ENCODE measurements around the gene SLC35F3. TPM values are rescaled to one million over a fixed set of nuclear protein-coding genes. Genes with fewer than 3 reads are reported as not detected.

SLC35F3 gene
- total RNA-seq, 1 donor from 2014 or later: 0.08 TPM

- DNase-seq (ENCODE audit: low spot score): no peak
- no peak for ATAC-seq
These were observed 311.7 kb downstream of the SLC35F3 start for GRCh38 chr1:234216116-234216703.

DNA sequence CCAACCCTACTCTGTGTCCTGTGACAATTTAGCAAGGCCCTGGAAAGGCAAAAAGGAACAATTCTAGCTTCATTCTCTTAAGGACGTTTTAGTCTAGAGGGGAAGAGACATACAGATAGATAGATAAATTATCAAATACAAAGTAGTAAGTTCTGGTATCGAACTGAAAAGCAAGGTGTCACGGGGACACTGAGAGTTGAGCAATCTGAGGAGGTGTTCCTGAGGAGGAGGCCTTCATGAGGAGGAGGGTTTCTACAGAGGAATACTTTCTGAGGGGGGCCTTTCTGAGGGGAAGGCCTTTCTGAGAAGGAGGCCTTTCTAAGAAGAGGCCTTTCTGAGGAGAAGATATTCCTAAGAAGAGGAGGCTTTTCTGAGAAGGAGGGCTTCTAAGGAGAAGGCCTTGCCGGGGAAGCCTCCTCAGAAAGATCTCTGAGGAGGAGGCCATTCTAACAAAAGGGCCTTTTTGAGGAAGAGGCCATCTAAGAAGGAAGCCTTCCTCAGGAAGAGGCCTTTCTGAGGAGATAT is 312.9 kb downstream of the SLC35F3 start:
- no peak for DNase-seq (ENCODE audit: low spot score)
- no peak for ATAC-seq

- ATAC-seq (no peak), DNase-seq (ENCODE audit: low spot score) (no peak)
These were observed 313.6 kb downstream of the SLC35F3 start for GRCh38 chr1:234218078-234218477.

- DNase-seq (ENCODE audit: low spot score): no peak
- no peak for ATAC-seq
These were observed 315.2 kb downstream of the SLC35F3 start for GRCh38 chr1:234219711-234220110.

DNA sequence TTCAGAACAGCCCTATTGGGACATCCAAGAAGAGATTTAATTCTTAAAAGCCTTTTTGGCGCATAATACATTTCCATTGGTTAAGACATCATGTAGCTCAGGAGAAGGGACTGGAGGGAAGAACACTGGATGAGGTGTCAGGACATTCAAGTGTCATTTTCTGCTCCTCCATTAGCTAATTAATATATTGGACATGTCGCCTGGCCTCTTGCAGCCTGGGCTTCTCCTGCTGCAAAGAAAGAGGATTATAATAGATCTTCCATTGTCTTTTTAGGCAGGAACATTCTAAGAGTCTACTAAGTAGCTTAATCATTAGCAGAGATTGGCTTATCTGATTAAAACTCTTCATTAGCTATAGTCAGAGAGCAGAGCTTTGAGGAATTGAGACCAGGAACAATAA is 317.1 kb downstream of the SLC35F3 start:
- DNase-seq (ENCODE audit: low spot score): no peak

GRCh38 chr1:234222561-234223280 is 318.2 kb downstream of the SLC35F3 start:
- ATAC-seq: no peak
- DNase-seq (ENCODE audit: low spot score): no peak

More for the DNA sequence above, 317.1 kb downstream of the SLC35F3 start:
- ATAC-seq: no peak

- DNase-seq (ENCODE audit: low spot score) (no peak), ATAC-seq (no peak)
These were observed 321.8 kb downstream of the SLC35F3 start for GRCh38 chr1:234226113-234226818.

- ATAC-seq (no peak), DNase-seq (ENCODE audit: low spot score) (no peak)
These were observed 322.3 kb downstream of the SLC35F3 start for GRCh38 chr1:234226819-234227165.

DNA sequence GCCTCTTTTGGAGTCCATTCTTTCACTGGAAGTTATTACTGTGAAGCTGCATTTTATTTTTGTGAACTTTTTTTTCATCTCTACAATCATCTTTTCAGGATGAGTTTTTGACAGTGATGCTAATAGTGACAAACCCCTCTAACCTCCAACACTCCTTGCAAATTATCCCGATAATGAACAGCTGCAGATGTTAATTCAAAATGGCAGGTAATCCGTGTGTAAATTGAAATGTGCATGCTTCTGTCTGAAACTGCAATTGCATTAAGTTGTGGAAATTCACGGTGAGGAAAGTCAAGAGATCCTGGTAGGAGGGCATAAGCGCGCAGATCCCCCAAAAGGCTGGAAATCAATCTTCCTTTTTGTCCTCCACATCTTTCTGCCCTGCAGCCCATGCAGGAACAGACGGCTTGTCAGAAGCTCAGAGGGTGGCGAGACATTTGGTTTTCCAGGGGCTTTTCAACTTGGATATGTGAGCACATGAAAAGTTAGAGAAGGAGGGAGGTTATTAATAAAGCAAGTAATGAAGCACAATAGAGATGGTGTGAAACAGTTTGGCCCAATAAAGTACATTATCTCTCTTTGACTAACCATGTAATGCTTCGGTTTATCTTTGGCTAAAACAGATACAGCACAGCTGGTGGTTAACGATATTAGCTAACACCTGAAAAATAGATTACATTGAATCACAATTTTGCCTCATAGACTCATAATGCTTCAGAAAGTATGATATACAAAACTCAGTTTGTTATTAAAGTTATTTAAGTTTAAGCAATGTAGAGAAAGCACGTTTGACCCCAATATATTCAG is 325.3 kb downstream of the SLC35F3 start:
- DNase-seq (ENCODE audit: low spot score) (no peak), ATAC-seq (no peak)

DNA sequence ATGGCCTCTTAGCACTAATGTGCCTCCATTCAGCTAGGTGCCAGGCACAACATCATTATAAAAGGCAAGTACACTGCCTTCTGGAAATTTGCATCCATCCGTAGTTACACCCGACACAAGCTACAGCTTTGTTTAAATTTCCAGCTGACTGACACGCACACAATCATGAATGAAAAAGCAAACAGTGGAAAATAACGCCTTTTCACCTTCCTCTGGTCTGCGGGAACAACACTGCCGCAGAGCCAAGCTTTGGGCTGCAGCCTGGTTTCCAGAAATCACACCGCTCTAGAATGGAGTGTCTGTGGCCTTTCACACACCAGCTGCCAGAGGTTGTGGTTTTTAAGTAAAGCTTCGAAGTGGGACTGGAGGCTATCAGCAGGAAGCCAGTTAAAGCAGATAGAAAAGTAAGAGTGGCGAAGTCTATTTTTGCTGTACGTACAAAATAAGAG is 326.0 kb downstream of the SLC35F3 start:
- no peak for DNase-seq (ENCODE audit: low spot score)
- ATAC-seq: no peak

DNA sequence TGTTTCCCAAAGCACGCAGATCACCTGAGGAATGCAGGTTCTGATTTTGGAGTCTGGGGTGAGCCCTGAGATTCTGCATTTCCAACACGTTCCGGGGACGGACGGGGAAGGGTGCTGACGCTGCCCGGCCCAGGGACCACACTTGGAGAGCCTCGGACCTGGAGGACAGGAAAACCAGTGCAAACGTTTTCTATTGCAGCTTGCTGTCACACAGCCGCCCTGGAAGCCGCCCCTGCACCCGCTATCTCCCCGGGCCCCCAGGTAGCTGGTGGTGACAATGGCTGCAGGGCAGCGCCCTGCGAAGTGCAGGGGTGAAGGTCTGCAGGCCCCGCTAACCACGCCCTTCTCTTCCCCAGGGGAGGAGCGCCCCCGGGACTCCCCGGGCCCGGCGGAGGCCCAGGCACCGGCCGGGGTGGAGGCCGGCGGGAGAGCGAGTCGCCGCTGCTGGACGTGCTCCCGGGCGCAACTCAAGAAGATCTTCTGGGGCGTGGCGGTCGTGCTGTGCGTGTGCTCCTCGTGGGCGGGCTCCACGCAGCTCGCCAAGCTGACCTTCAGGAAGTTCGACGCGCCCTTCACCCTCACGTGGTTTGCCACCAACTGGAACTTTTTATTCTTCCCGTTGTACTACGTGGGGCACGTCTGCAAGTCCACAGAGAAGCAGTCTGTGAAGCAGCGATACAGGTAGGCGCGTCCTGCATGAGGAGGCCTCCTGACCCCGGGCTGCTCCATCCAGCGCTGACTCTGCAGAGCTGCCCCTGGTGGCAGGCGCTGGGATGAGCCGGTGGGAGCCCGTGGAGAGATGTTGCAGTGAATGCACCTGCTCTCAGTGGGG is 326.8 kb downstream of the SLC35F3 start:
- DNase-seq (ENCODE audit: low spot score) (no peak), ATAC-seq (no peak)

GRCh38 chr1:234231893-234232276 is 327.4 kb downstream of the SLC35F3 start:
- DNase-seq (ENCODE audit: low spot score) (no peak), ATAC-seq (no peak)

DNA sequence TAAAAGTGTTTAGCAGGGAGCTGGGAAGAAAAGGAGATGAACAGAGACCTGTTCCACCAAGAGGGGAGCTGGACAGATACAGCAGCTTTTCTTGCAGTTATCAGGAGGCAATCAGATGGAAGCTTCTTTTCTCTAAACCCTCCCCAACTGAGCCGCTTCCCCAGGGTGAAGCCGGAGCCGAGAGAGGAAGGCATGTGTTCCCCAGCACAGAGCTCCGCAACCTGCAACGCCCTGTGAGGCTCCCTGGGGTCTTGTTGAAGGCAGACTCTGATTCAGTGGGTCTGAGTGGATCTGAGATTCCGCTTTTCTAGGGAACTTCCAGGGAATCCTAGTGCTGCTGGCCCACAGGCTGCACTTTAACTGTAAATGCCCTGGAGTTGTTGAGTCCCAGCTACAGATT is 329.7 kb downstream of the SLC35F3 start:
- DNase-seq (ENCODE audit: low spot score): no peak

GRCh38 chr1:234235434-234235881 is 331.0 kb downstream of the SLC35F3 start:
- no peak for DNase-seq (ENCODE audit: low spot score)
- ATAC-seq: peak; percentile 83

More for the DNA sequence above, 329.7 kb downstream of the SLC35F3 start:
- no peak for ATAC-seq

DNA sequence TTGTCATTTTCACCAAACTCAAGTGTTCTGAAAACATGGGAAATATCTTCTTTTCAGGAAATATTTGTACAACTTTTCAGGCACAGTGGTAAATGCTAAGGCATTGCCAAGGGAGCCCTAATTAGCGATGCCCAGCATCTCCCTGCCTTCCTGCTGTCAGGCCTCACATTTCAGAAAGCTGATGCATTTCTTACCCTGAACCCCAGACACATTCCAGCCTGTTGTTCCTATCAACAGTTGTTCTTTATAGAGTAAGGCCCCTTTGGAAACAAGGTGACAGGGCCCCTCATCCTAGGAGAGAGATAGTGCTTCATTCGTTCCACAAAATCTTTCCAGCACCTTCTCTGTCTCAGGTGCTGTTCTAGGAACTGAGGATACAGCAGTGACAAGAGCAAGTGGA is 332.9 kb downstream of the SLC35F3 start:
- DNase-seq (ENCODE audit: low spot score): no peak
- no peak for ATAC-seq

DNA sequence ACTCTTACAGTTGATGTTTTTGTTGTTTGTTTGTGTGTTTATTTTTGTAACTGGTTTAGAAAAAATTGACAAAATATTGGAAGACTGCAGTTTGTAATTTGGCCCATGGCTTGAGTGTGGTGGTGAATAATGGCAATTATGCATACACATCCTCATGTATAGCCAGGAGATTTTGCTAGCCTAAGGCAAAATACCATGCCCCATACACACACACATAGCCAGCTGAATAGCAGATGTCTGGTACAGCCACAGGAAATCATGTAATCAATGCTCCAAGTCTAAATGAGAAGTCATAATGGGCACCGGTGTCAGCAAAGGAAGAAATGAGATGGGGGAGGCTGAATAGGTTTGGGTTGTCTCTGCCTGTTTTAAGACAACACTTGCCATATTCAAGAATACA is 333.6 kb downstream of the SLC35F3 start:
- no peak for DNase-seq (ENCODE audit: low spot score)
- ATAC-seq: no peak

DNA sequence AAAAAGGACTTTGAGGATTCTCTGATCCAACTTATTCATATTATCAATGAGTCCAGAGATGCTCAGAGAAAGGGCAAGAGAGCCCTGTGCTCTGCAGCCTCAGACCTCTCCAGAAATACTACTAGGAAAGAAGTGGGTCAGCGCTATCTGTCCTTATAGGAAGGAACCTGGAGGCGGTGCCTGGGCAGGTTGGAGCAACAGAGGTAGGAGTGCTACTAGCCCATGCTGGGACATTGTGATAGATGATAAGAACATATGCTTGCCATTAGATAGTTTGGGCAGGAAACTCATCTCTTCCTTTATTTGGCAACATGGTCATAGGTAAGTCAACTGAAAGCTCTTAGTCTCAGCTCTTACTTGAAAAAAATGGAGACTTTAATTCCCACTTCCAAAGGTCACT is 335.0 kb downstream of the SLC35F3 start:
- DNase-seq (ENCODE audit: low spot score) (no peak), ATAC-seq (no peak)

GRCh38 chr1:234239936-234240335 is 335.5 kb downstream of the SLC35F3 start:
- DNase-seq (ENCODE audit: low spot score) (no peak), ATAC-seq (no peak)

DNA sequence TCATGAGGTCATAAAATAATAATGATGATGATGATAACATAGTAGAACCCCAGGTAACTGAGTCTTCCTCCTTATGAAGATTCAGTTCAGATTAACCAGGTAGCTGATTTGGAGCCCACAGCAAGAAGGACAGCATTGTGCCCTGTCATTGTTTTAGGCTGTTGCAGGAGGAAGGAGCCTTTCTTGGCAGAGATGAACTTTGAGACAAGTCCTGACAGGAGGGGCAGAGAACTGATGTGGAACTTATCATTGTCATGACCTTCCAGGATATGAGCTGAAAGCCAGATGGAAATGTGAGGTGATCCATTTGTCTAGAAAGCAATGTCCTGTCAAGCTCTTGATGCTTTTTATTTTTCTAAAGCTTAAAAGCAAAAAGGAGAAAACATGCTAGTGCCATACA is 336.2 kb downstream of the SLC35F3 start:
- ATAC-seq (no peak), DNase-seq (ENCODE audit: low spot score) (no peak)

GRCh38 chr1:234241941-234242490 is 337.5 kb downstream of the SLC35F3 start:
- ATAC-seq: no peak
- DNase-seq (ENCODE audit: low spot score): no peak

All from left lobe of liver (tissue), 2 donors.